Activated effector memory CD4-positive, alpha-beta T cell treated with anti-CD3 and anti-CD28 coated beads, Interleukin-2, amount 50 U/mL, for 16 hours (primary cell): ENCODE data around the gene PARVA.

Experiments used
- DNase-seq: peaks from one replicate; pipeline ENCODE4 v3.0.0-alpha.2; 2020

Gene PARVA

GRCh38 chr11:12460466-12460865, 83.1 kb downstream of the PARVA start:
- DNase-seq, result no peak

GRCh38 chr11:12461516-12461915, 84.1 kb downstream of the PARVA start:
- DNase-seq, result no peak

GRCh38 chr11:12464303-12464702, 86.9 kb downstream of the PARVA start:
- no peak for DNase-seq

- DNase-seq, result no peak
Observed at GRCh38 chr11:12465332-12465731, 88.0 kb downstream of the PARVA start.

GRCh38 chr11:12467610-12468009, 90.2 kb downstream of the PARVA start:
- no peak for DNase-seq

GRCh38 chr11:12469451-12469850, 92.1 kb downstream of the PARVA start:
- no peak for DNase-seq

- no peak for DNase-seq
Observed at GRCh38 chr11:12470236-12470635, 92.9 kb downstream of the PARVA start.

- DNase-seq, result no peak
Observed at GRCh38 chr11:12472401-12473005, 95.1 kb downstream of the PARVA start.

GRCh38 chr11:12473381-12473780, 96.0 kb downstream of the PARVA start:
- DNase-seq, result no peak

- DNase-seq, result no peak
Observed at GRCh38 chr11:12474871-12475270, 97.5 kb downstream of the PARVA start.

GRCh38 chr11:12478743-12479142, 101.4 kb downstream of the PARVA start:
- DNase-seq, result no peak

- no peak for DNase-seq
Observed at GRCh38 chr11:12480401-12480800, 103.0 kb downstream of the PARVA start.

- no peak for DNase-seq
Observed at GRCh38 chr11:12482839-12483238, 105.5 kb downstream of the PARVA start.

GRCh38 chr11:12483604-12484003, 106.2 kb downstream of the PARVA start:
- no peak for DNase-seq

- DNase-seq, result no peak
Observed at GRCh38 chr11:12485328-12485727, 108.0 kb downstream of the PARVA start.

- no peak for DNase-seq
Observed at GRCh38 chr11:12489246-12489772, 111.9 kb downstream of the PARVA start.

- no peak for DNase-seq
Observed at GRCh38 chr11:12494699-12495098, 117.3 kb downstream of the PARVA start.

- DNase-seq, result no peak
Observed at GRCh38 chr11:12496181-12497025, 119.0 kb downstream of the PARVA start.

GRCh38 chr11:12497431-12497830, 120.1 kb downstream of the PARVA start:
- no peak for DNase-seq

- no peak for DNase-seq
Observed at GRCh38 chr11:12499071-12499470, 121.7 kb downstream of the PARVA start.

GRCh38 chr11:12502046-12502445, 124.7 kb downstream of the PARVA start:
- no peak for DNase-seq

- no peak for DNase-seq
Observed at GRCh38 chr11:12503039-12503484, 125.7 kb downstream of the PARVA start.

- no peak for DNase-seq
Observed at GRCh38 chr11:12503886-12504285, 126.5 kb downstream of the PARVA start.

- no peak for DNase-seq
Observed at GRCh38 chr11:12505183-12505582, 127.8 kb downstream of the PARVA start.
